BJ (cell line): ENCODE results near the gene ZDHHC18. TPM values are rescaled to one million over a fixed set of nuclear protein-coding genes. Genes with fewer than 3 reads are reported as not detected.

Experiments used
- CTCF ChIA-PET: fragments of 350-600 bp; formaldehyde crosslinking; extraction: SDS; loops from one replicate; lab custom pipeline; 2021; ENCODE audit warnings: antibody characterized with exemption, inconsistent platforms; lab: Yijun Ruan, JAX
- POLR2A ChIA-PET: fragments of 300-600 bp; sonication (Branson Sonifier 250); formaldehyde crosslinking; extraction: SDS; loops from one replicate; lab custom pipeline; 2021; ENCODE audit warnings: antibody characterized with exemption; lab: Charles Lee
- DNase-seq: peaks from one replicate; pipeline ENCODE4 v3.0.0-alpha.2; 2011; ENCODE audit warnings: low read depth
- H3K27me3 ChIP-seq: 2 replicates; pipeline ENCODE4 v1.6.0; 2011; ENCODE audit warnings: low read length; ENCODE audit not compliant: control insufficient read depth, insufficient read depth
- H3K36me3 ChIP-seq: 2 replicates; pipeline ENCODE4 v1.5.1; 2011; ENCODE audit warnings: low read length; ENCODE audit not compliant: control insufficient read depth, insufficient read depth
- H3K4me3 ChIP-seq: 2 replicates; pipeline ENCODE4 v1.5.1; 2011; ENCODE audit warnings: low read depth, mild to moderate bottlenecking, control low read depth, low read length
- polyA plus RNA-seq: library from polyadenylated mRNA; depleted of rRNA; stranded (reverse); fragments of >200 nt; gene quantifications from 2 replicates; pipeline ENCODE4 v1.2.3, GENCODE V29; 2011
- TF ChIP-seq, protein P1 (sequence below): IDR thresholded peaks from 2 replicates; pipeline ENCODE4 v1.5.1; 2011; ENCODE audit warnings: low read depth, mild to moderate bottlenecking, control low read depth, inconsistent platforms, low read length, moderate library complexity; ENCODE audit not compliant: insufficient read depth

ZDHHC18 gene
- polyA plus RNA-seq, 1 experiment = 42.1 TPM

DNA sequence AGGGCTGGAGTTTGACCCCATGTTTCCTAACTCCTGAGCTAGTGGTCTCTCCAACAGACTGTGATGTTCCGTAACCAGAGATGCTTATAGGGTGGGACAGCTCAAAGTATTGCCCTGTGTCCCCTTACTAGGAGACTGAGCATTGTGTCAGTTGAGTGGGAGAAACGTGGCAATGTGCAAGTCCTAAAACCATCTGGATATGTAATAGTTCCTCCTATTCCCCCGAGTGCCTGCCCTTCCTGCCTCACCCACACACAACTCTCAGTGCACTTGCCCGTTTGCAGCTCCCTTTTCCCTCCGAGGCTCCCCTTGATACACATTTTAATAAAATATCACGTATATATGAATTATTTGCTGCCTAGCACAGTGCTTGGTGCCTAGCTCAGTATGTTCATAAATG, 35.3 kb upstream of the ZDHHC18 start:
- ChIA-PET CTCF (interaction anchor here (0.5 to 6.2 kb wide), 9 partner anchors 8 to 189 kb away, joined by 3 to 210 read pairs (median 5); no protein-coding TSS in a partner anchor), POLR2A (no interaction called here)

DNA sequence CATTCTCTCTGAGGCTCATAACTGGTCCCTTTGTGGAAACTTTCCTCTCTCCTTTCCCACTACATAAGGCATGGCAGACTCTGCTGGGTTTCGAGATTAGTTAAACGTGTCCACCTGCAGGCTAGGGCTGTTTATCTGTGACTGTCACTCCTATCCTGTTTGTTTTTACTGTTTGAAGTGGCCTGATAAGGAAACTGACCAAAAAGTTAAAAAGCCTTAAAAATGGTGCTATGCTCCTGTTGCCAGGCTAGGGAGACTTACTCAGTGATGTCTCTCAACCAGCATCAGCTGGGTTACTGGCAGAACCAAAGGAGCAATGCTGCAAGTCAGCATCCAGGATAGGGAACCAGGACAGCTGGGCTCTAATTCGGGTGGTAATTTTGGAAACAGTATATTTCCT, 34.9 kb upstream of the ZDHHC18 start:
- TF ChIP-seq, protein P1, sequence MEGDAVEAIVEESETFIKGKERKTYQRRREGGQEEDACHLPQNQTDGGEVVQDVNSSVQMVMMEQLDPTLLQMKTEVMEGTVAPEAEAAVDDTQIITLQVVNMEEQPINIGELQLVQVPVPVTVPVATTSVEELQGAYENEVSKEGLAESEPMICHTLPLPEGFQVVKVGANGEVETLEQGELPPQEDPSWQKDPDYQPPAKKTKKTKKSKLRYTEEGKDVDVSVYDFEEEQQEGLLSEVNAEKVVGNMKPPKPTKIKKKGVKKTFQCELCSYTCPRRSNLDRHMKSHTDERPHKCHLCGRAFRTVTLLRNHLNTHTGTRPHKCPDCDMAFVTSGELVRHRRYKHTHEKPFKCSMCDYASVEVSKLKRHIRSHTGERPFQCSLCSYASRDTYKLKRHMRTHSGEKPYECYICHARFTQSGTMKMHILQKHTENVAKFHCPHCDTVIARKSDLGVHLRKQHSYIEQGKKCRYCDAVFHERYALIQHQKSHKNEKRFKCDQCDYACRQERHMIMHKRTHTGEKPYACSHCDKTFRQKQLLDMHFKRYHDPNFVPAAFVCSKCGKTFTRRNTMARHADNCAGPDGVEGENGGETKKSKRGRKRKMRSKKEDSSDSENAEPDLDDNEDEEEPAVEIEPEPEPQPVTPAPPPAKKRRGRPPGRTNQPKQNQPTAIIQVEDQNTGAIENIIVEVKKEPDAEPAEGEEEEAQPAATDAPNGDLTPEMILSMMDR = no peak
- no peak for DNase-seq
- POLR2A ChIA-PET = no interaction called here
- CTCF ChIA-PET = interaction anchor here (0.5 to 6.2 kb wide), 6 partner anchors 34 to 190 kb away, joined by 3 to 210 read pairs (median 5); no protein-coding TSS in a partner anchor
- Histone ChIP-seq H3K36me3 (peaks cover 12% of the 10 kb centered on the region), H3K4me3 (no peak overlapping the region), H3K27me3 (no peaks in the 10 kb centered on the region)

More for the DNA sequence above, 35.3 kb upstream of the ZDHHC18 start:
- TF ChIP-seq, protein P1 = no peak
- H3K27me3 ChIP-seq = no peaks in the 10 kb centered on the region
- H3K4me3 ChIP-seq = no peak overlapping the region
- H3K36me3 ChIP-seq = peaks cover 12% of the 10 kb centered on the region
- no peak for DNase-seq

DNA sequence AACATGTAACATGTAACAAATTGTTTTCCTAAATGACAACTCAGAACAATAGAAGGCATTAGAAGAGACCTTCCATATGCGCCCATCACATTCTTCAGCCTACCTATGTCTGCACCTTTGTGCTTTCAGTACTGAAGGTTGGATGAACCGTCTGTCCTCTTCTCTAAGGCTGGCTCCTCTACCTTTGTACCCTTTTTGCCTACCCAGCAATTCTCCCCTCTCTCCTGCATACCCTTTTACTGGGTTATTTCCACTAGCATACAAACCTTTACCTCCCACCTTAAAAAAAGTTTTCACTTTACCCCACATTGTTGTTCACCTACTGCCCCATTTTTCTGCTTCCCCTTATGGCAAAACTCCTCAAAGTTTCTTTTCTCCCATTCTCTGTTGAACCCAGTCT, 33.6 kb upstream of the ZDHHC18 start:
- CTCF ChIA-PET = interaction anchor here (6.2 kb wide), 1 partner anchor 191 kb away, joined by 210 read pairs; no protein-coding TSS in a partner anchor
- Histone ChIP-seq H3K36me3 (peaks cover 12% of the 10 kb centered on the region), H3K4me3 (no peak overlapping the region), H3K27me3 (no peaks in the 10 kb centered on the region)
- POLR2A ChIA-PET = no interaction called here
- DNase-seq = no peak
- TF ChIP-seq, protein P1 = no peak

DNA sequence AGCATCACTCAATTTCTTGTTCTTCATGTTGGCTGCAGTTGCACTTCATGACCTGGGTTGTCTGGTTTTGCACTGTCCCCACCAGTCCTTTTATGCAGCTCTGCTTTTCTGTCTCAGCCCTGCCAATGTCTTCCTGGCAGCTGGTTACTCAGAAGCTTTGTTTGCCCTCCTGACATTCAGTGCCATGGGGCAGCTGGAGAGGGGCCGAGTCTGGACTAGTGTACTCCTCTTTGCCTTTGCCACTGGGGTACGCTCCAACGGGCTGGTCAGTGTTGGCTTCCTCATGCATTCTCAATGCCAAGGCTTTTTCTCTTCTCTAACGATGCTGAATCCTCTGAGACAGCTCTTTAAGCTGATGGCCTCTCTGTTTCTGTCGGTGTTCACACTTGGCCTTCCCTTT, 32.1 kb upstream of the ZDHHC18 start:
- ChIA-PET CTCF (interaction anchor here (1.1 to 1.6 kb wide), 2 partner anchors 192 to 195 kb away, joined by 4 to 7 read pairs; no protein-coding TSS in a partner anchor), POLR2A (no interaction called here)
- TF ChIP-seq, protein P1 = no peak
- no peaks in the 10 kb centered on the region for H3K27me3 ChIP-seq
- H3K4me3 ChIP-seq = no peak overlapping the region
- peaks cover 12% of the 10 kb centered on the region for H3K36me3 ChIP-seq
- DNase-seq = no peak

DNA sequence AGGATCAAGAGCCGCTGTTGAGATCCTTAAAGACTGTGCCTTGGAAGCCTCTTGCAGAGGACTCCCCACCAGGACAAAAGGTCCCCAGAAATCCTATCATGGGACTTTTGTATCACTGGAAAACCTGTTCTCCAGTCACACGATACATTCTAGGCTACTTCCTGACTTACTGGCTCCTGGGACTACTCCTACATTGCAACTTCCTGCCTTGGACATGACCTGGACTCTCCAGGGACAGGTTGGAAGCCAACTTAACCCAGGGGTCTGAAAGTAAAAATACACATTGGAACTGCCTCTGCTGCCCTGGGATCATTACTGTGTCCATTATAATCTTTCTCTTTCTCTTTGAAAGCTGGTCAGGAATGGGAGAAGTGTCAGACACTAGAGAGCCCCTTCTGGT, 28.9 kb upstream of the ZDHHC18 start:
- Histone ChIP-seq H3K36me3 (peaks cover 10% of the 10 kb centered on the region), H3K27me3 (no peaks in the 10 kb centered on the region), H3K4me3 (no peak overlapping the region)
- ChIA-PET CTCF (interaction anchor here (1.5 to 4.6 kb wide), 2 partner anchors 8 to 12 kb away, joined by 8 to 33 read pairs; partner anchors contain the start of gene PIGV), POLR2A (no interaction called here)
- DNase-seq = no peak
- TF ChIP-seq, protein P1 = no peak
